HG02798 (cell line): Measurements from ENCODE around the gene LINGO4.
"Not testable (repeated sequence)": the region's sequence is repeated elsewhere in the genome, so short reads cannot be mapped to it uniquely, and the experiment has no call there.

Experiments
- ATAC-seq: cut with Tn5 transposase; IDR thresholded peaks from one replicate; pipeline ENCODE4 v1.9.1; 2021; ENCODE audit warnings: mild to moderate bottlenecking; ENCODE audit not compliant: unreplicated experiment, poor library complexity

The LINGO4 gene

GRCh38 chr1:151790071-151790939 is 14.9 kb downstream of the LINGO4 start, which contains the start of gene TDRKH:
TSS of gene TDRKH (minus strand) at chr1:151790500. CDS start at chr1:151783022, 7,478 bp downstream.
- peak; percentile 97 for ATAC-seq

- ATAC-seq, result no peak
These were observed 17.5 kb downstream of the LINGO4 start for GRCh38 chr1:151787689-151788088.

GRCh38 chr1:151783796-151784195 is 21.4 kb downstream of the LINGO4 start:
- ATAC-seq, result no peak

- no peak for ATAC-seq
These were observed 22.5 kb downstream of the LINGO4 start for GRCh38 chr1:151782741-151783140.

GRCh38 chr1:151782026-151782425 is 23.2 kb downstream of the LINGO4 start:
- not testable (repeated sequence) for ATAC-seq

GRCh38 chr1:151780736-151781135 is 24.5 kb downstream of the LINGO4 start:
- not testable (repeated sequence) for ATAC-seq

- ATAC-seq, result no peak
These were observed 25.4 kb downstream of the LINGO4 start for GRCh38 chr1:151779852-151780251.

GRCh38 chr1:151777317-151777716 is 27.9 kb downstream of the LINGO4 start:
- ATAC-seq, result no peak

- ATAC-seq, result no peak
These were observed 28.6 kb downstream of the LINGO4 start for GRCh38 chr1:151776665-151777062.

GRCh38 chr1:151775894-151776664 is 29.1 kb downstream of the LINGO4 start:
- no peak for ATAC-seq

- no peak for ATAC-seq
These were observed 30.8 kb downstream of the LINGO4 start for GRCh38 chr1:151774256-151774922.

- no peak for ATAC-seq
These were observed 31.5 kb downstream of the LINGO4 start for GRCh38 chr1:151773702-151774101.

GRCh38 chr1:151769270-151769669 is 35.9 kb downstream of the LINGO4 start:
- not testable (repeated sequence) for ATAC-seq

GRCh38 chr1:151768351-151769066 is 36.7 kb downstream of the LINGO4 start:
- ATAC-seq, result not testable (repeated sequence)

GRCh38 chr1:151763990-151764389 is 41.2 kb downstream of the LINGO4 start:
- ATAC-seq, result no peak

GRCh38 chr1:151762941-151763921 is 42.0 kb downstream of the LINGO4 start, which contains the start of gene MRPL9:
TSS of gene MRPL9 (minus strand) at chr1:151763496. CDS start at chr1:151763479, 17 bp downstream.
- peak; percentile 94 for ATAC-seq

- no peak for ATAC-seq
These were observed 44.4 kb downstream of the LINGO4 start for GRCh38 chr1:151760597-151761385.

GRCh38 chr1:151759241-151759640 is 46.0 kb downstream of the LINGO4 start:
- ATAC-seq, result no peak
